HL-60 (cell line): ENCODE measurements around the gene HSBP1L1.

Source experiments
- GABPA ChIP-seq: IDR thresholded peaks from 2 replicates; pipeline ENCODE4 v1.6.1; 2012; ENCODE audit warnings: low read depth
- POLR2AphosphoS5 ChIP-seq: IDR thresholded peaks from 2 replicates; pipeline ENCODE4 v1.6.1; 2012; ENCODE audit warnings: low read depth
- TF ChIP-seq, protein P1 (sequence below): IDR thresholded peaks from one replicate; pipeline ENCODE4 v1.5.1; 2011; ENCODE audit warnings: low read length, control low read depth, inconsistent platforms; ENCODE audit not compliant: insufficient read depth
- TF ChIP-seq, protein P2 (sequence below): IDR thresholded peaks from 2 replicates; pipeline ENCODE4 v1.6.1; 2012; ENCODE audit warnings: low read depth; ENCODE audit not compliant: insufficient replicate concordance

DNA sequence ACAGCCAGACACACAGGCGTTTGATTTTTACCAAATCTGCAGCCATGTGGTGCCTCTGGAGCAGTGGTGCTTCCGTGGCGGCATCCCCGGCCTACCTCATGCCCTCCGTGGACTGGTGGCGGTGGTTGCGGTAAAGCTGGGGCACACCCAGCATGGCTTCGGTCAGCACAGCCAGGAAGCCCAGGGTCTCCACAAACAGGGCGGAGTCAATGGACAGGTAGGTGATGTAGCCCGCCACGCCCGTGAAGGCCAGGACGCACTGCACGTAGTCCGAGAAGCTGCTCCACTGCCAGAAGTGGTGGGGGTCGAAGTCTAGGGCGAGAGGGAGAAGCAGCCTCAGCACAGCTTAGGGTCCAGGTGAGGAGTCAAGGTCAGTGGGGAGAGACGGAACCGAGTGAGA lies 45.4 kb upstream of the HSBP1L1 start:
- TF ChIP-seq, protein P1, sequence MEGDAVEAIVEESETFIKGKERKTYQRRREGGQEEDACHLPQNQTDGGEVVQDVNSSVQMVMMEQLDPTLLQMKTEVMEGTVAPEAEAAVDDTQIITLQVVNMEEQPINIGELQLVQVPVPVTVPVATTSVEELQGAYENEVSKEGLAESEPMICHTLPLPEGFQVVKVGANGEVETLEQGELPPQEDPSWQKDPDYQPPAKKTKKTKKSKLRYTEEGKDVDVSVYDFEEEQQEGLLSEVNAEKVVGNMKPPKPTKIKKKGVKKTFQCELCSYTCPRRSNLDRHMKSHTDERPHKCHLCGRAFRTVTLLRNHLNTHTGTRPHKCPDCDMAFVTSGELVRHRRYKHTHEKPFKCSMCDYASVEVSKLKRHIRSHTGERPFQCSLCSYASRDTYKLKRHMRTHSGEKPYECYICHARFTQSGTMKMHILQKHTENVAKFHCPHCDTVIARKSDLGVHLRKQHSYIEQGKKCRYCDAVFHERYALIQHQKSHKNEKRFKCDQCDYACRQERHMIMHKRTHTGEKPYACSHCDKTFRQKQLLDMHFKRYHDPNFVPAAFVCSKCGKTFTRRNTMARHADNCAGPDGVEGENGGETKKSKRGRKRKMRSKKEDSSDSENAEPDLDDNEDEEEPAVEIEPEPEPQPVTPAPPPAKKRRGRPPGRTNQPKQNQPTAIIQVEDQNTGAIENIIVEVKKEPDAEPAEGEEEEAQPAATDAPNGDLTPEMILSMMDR: no peak
- TF ChIP-seq, protein P2, sequence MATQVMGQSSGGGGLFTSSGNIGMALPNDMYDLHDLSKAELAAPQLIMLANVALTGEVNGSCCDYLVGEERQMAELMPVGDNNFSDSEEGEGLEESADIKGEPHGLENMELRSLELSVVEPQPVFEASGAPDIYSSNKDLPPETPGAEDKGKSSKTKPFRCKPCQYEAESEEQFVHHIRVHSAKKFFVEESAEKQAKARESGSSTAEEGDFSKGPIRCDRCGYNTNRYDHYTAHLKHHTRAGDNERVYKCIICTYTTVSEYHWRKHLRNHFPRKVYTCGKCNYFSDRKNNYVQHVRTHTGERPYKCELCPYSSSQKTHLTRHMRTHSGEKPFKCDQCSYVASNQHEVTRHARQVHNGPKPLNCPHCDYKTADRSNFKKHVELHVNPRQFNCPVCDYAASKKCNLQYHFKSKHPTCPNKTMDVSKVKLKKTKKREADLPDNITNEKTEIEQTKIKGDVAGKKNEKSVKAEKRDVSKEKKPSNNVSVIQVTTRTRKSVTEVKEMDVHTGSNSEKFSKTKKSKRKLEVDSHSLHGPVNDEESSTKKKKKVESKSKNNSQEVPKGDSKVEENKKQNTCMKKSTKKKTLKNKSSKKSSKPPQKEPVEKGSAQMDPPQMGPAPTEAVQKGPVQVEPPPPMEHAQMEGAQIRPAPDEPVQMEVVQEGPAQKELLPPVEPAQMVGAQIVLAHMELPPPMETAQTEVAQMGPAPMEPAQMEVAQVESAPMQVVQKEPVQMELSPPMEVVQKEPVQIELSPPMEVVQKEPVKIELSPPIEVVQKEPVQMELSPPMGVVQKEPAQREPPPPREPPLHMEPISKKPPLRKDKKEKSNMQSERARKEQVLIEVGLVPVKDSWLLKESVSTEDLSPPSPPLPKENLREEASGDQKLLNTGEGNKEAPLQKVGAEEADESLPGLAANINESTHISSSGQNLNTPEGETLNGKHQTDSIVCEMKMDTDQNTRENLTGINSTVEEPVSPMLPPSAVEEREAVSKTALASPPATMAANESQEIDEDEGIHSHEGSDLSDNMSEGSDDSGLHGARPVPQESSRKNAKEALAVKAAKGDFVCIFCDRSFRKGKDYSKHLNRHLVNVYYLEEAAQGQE: no peak
- TF ChIP-seq POLR2AphosphoS5 (no peak), GABPA (no peak)
